Neural cell (in vitro differentiated cells): Measurements from ENCODE around the gene KRT80. TPM values are rescaled to one million over a fixed set of nuclear protein-coding genes. Genes with fewer than 3 reads are reported as not detected.

Source experiments
- H2AFZ ChIP-seq: fragments of 200-600, 300-800 bp; sonication (generic), shearing (Covaris generic); 2 replicates; pipeline ENCODE4 v1.6.0; 2014; ENCODE audit warnings: low read depth, mild to moderate bottlenecking, antibody characterized with exemption, low read length, moderate library complexity
- H3F3A ChIP-seq: fragments of 200-600 bp; shearing (Covaris generic); 2 replicates; pipeline ENCODE4 v1.6.1; 2016; ENCODE audit warnings: mild to moderate bottlenecking, moderate library complexity, mixed read lengths, antibody characterized with exemption, low read length; ENCODE audit not compliant: insufficient read depth, poor library complexity, severe bottlenecking
- H3K27ac ChIP-seq: fragments of 200-600, 300-800 bp; sonication (generic), shearing (Covaris generic); 2 replicates; pipeline ENCODE4 v1.5.1; 2014; ENCODE audit warnings: mild to moderate bottlenecking, low read length, moderate library complexity
- H3K27me3 ChIP-seq: fragments of 300-800, 200-600 bp; sonication (generic), shearing (Covaris generic); 2 replicates; pipeline ENCODE4 v1.6.0; 2014; ENCODE audit warnings: mild to moderate bottlenecking, low read depth, low read length, moderate library complexity; ENCODE audit not compliant: insufficient read depth
- H3K36me3 ChIP-seq: fragments of 300-800, 200-600 bp; sonication (generic), shearing (Covaris generic); 2 replicates; pipeline ENCODE4 v1.5.1; 2014; ENCODE audit warnings: mild to moderate bottlenecking, antibody characterized with exemption, low read length, moderate library complexity; ENCODE audit not compliant: insufficient read depth
- H3K4me2 ChIP-seq: fragments of 300-800, 200-600 bp; sonication (generic), shearing (Covaris generic); 2 replicates; pipeline ENCODE4 v1.6.0; 2014; ENCODE audit warnings: mild to moderate bottlenecking, low read length
- H3K4me3 ChIP-seq: fragments of 300-800, 200-600 bp; sonication (generic), shearing (Covaris generic); 2 replicates; pipeline ENCODE4 v1.5.1; 2014; ENCODE audit warnings: mild to moderate bottlenecking, low read length, moderate library complexity
- H3K79me2 ChIP-seq: fragments of 200-600 bp; shearing (Covaris generic); replicated peaks from 2 replicates; pipeline ENCODE4 v1.6.0; 2014; ENCODE audit warnings: mild to moderate bottlenecking, low read length, moderate library complexity; ENCODE audit not compliant: insufficient read depth
- H3K9ac ChIP-seq: fragments of 300-800, 200-600 bp; sonication (generic), shearing (Covaris generic); 2 replicates; pipeline ENCODE4 v1.6.1; 2016; ENCODE audit warnings: mild to moderate bottlenecking, low read length, mixed read lengths
- H3K9me2 ChIP-seq: fragments of 200-600 bp; shearing (Covaris generic); 2 replicates; pipeline ENCODE4 v1.6.1; 2016; ENCODE audit warnings: mild to moderate bottlenecking, low read length, mixed read lengths; ENCODE audit not compliant: insufficient read depth
- H3K9me3 ChIP-seq: fragments of 200-600, 300-800 bp; sonication (generic), shearing (Covaris generic); 2 replicates; pipeline ENCODE4 v1.6.1; 2016; ENCODE audit warnings: mild to moderate bottlenecking, mixed run types, low read length, moderate library complexity, mixed read lengths
- H4K20me1 ChIP-seq: fragments of 200-600 bp; shearing (Covaris generic); 2 replicates; pipeline ENCODE4 v1.6.1; 2016; ENCODE audit warnings: mild to moderate bottlenecking, mixed run types; ENCODE audit not compliant: insufficient read depth
- EP300 ChIP-seq: fragments of 450-650 bp; conservative IDR thresholded peaks from 2 replicates; pipeline ENCODE4 v1.6.1; 2014; ENCODE audit warnings: antibody characterized with exemption, mild to moderate bottlenecking, moderate library complexity; ENCODE audit not compliant: poor library complexity, severe bottlenecking
- EZH2 ChIP-seq: fragments of 200-600, 300-800 bp; shearing (Covaris generic), sonication (generic); IDR thresholded peaks from 2 replicates; pipeline ENCODE4 v1.6.1; 2014; ENCODE audit warnings: antibody characterized with exemption, low read length, borderline replicate concordance, mild to moderate bottlenecking; ENCODE audit not compliant: insufficient read depth, poor library complexity, severe bottlenecking
- MXI1 ChIP-seq: fragments of 450-650 bp; conservative IDR thresholded peaks from 2 replicates; pipeline ENCODE4 v1.6.1; 2014; ENCODE audit warnings: antibody characterized with exemption, mild to moderate bottlenecking; ENCODE audit not compliant: poor library complexity, severe bottlenecking
- POLR2AphosphoS5 ChIP-seq: IDR thresholded peaks from 2 replicates; pipeline ENCODE4 v1.6.1; 2012
- RAD21 ChIP-seq: fragments of 450-650 bp; conservative IDR thresholded peaks from 2 replicates; pipeline ENCODE4 v1.6.1; 2014; ENCODE audit warnings: antibody characterized with exemption, mild to moderate bottlenecking, moderate library complexity
- REST ChIP-seq: IDR thresholded peaks from 2 replicates; pipeline ENCODE4 v1.6.1; 2012; ENCODE audit warnings: borderline replicate concordance
- SMC3 ChIP-seq: fragments of 450-650 bp; conservative IDR thresholded peaks from 2 replicates; pipeline ENCODE4 v1.6.1; 2014; ENCODE audit warnings: antibody characterized with exemption, mild to moderate bottlenecking, moderate library complexity; ENCODE audit not compliant: poor library complexity
- TAF1 ChIP-seq: IDR thresholded peaks from 2 replicates; pipeline ENCODE4 v1.6.1; 2012; ENCODE audit warnings: low read depth
- polyA plus RNA-seq: library from polyadenylated mRNA; depleted of rRNA; stranded (reverse); fragments of >200 nt; gene quantifications from 2 replicates; pipeline ENCODE4 v1.2.3, GENCODE V29; 2014
- TF ChIP-seq, protein P1 (sequence below): fragments of 450-650 bp; IDR thresholded peaks from 2 replicates; pipeline ENCODE4 v1.5.1; 2014; ENCODE audit warnings: antibody characterized with exemption, mild to moderate bottlenecking, moderate library complexity; ENCODE audit not compliant: poor library complexity, severe bottlenecking

KRT80 gene
- polyA plus RNA-seq, 1 donor from 2014 or later, result not detected

DNA sequence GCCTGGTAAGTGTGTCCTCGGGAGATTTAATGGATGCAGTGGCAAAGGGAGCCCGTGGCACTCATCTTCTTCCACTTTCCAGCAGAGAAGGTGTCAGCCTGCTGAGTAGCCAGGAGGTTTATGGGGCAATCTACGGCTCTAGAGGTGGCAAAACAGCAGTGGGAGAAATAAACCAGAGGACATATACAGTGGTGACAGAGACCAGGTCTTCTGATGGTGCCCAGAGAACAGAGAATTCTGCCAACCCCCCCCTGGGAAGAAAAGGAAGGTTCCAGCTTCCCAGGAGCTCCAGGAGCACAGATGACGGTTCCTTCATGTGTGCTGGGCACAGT, 69.3 kb downstream of the KRT80 start:
- H3K9me2 ChIP-seq, result no peaks in the 10 kb centered on the region

DNA sequence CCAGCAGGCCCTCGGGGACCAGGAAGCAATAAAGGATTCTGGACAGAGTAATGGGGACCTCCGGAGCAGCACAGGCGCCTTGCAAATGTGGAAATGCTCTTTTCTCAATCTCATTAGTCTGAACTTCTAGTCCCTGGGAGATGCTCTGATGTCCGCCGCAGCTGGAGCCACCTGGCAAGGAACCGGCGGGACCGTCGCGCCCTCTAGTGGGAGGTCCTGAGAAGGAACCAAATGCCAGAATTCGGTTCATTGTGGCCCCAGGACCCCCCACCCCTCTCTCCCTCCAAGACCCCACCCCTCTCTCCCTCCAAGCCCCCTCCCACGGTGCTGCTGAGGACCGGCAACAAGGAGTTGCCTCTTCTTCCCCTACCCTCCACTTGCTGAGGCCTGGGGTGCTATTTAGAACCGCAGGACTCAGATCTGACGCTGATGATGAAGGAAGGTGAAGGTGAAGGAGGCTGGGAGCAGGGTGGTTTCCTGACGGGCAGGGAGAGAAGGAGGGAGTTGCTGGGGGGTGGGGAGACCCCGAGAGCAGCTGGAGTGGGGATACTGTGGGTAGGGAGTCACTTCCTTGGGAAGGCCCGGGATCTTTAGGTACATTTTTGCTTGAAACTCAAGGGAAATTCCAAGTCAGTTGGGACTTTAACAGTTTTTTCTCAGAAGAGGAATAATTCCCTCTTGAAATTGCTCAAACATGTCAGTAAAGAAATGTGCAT, 69.8 kb downstream of the KRT80 start:
- H2AFZ ChIP-seq, result no peak overlapping the region
- no peaks in the 10 kb centered on the region for H3K79me2 ChIP-seq
- TF ChIP-seq EZH2 (no peak), RAD21 (peak; percentile 36)
- TF ChIP-seq, protein P1, sequence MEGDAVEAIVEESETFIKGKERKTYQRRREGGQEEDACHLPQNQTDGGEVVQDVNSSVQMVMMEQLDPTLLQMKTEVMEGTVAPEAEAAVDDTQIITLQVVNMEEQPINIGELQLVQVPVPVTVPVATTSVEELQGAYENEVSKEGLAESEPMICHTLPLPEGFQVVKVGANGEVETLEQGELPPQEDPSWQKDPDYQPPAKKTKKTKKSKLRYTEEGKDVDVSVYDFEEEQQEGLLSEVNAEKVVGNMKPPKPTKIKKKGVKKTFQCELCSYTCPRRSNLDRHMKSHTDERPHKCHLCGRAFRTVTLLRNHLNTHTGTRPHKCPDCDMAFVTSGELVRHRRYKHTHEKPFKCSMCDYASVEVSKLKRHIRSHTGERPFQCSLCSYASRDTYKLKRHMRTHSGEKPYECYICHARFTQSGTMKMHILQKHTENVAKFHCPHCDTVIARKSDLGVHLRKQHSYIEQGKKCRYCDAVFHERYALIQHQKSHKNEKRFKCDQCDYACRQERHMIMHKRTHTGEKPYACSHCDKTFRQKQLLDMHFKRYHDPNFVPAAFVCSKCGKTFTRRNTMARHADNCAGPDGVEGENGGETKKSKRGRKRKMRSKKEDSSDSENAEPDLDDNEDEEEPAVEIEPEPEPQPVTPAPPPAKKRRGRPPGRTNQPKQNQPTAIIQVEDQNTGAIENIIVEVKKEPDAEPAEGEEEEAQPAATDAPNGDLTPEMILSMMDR, result peak; percentile 37
- no peak overlapping the region for H3K9ac ChIP-seq
- H4K20me1 ChIP-seq, result no peaks in the 10 kb centered on the region
- H3K4me3 ChIP-seq, result no peak overlapping the region
- H3K27ac ChIP-seq, result no peak overlapping the region
- no peaks in the 10 kb centered on the region for H3K9me3 ChIP-seq
- no peaks in the 10 kb centered on the region for H3F3A ChIP-seq
- no peaks in the 10 kb centered on the region for H3K36me3 ChIP-seq
- no peaks in the 10 kb centered on the region for H3K27me3 ChIP-seq
- no peaks in the 10 kb centered on the region for H3K9me2 ChIP-seq
- no peak overlapping the region for H3K4me2 ChIP-seq

More for the DNA sequence above, 69.3 kb downstream of the KRT80 start:
- no peak overlapping the region for H2AFZ ChIP-seq
- no peak overlapping the region for H3K4me2 ChIP-seq
- H3K9ac ChIP-seq, result no peak overlapping the region
- H3F3A ChIP-seq, result no peaks in the 10 kb centered on the region
- H3K27me3 ChIP-seq, result no peaks in the 10 kb centered on the region
- no peak overlapping the region for H3K4me3 ChIP-seq
- no peak overlapping the region for H3K27ac ChIP-seq
- no peaks in the 10 kb centered on the region for H4K20me1 ChIP-seq
- TF ChIP-seq REST, result no peak
- TF ChIP-seq TAF1, result no peak
- TF ChIP-seq, protein P1, result no peak
- TF ChIP-seq SMC3, result no peak
- no peak for TF ChIP-seq EP300
- no peak for TF ChIP-seq EZH2
- TF ChIP-seq RAD21, result no peak
- no peak for TF ChIP-seq POLR2AphosphoS5
- no peak for TF ChIP-seq MXI1
- no peaks in the 10 kb centered on the region for H3K79me2 ChIP-seq
- no peaks in the 10 kb centered on the region for H3K9me3 ChIP-seq
- H3K36me3 ChIP-seq, result no peaks in the 10 kb centered on the region
